T-helper 1 cell treated with Interleukin-12 subunit alpha and Interleukin-12 subunit beta and Interleukin-4 antibody, amounts not matched to agents 30 μg/mL and 1 μg/mL, for 36 hours (primary cell): ENCODE data around the gene PEA15.

ENCODE experiments used
- H3K27ac Mint-ChIP-seq: one replicate; pipeline ENCODE4 v1.8.0; 2021; ENCODE audit warnings: mild to moderate bottlenecking, mixed read lengths
- H3K27me3 Mint-ChIP-seq: one replicate; pipeline ENCODE4 v1.8.0; 2021; ENCODE audit warnings: low read depth, mixed read lengths
- H3K36me3 Mint-ChIP-seq: one replicate; pipeline ENCODE4 v1.8.0; 2021; ENCODE audit warnings: low read depth, mixed read lengths
- H3K4me1 Mint-ChIP-seq: one replicate; pipeline ENCODE4 v1.8.0; 2021; ENCODE audit warnings: low read depth, mixed read lengths
- H3K4me3 Mint-ChIP-seq: one replicate; pipeline ENCODE4 v1.8.0; 2021; ENCODE audit warnings: mild to moderate bottlenecking, moderate library complexity, mixed read lengths
- H3K9me3 Mint-ChIP-seq: one replicate; pipeline ENCODE4 v1.8.0; 2021; ENCODE audit warnings: mixed read lengths

The PEA15 gene

GRCh38 chr1:160205242-160206035, at the start of gene PEA15:
PEA15 (plus strand) TSS chr1:160205384; CDS start chr1:160211545, 6,161 bp downstream.
- Mint-ChIP-seq H3K9me3 (no peaks in the 10 kb centered on the region), H3K4me3 (peak within 1 kb of the TSS; percentile 92), H3K4me1 (peaks cover 46% of the 10 kb centered on the region), H3K27me3 (no peaks in the 10 kb centered on the region), H3K36me3 (peaks cover 18% of the 10 kb centered on the region), H3K27ac (peak within 1 kb of the TSS; percentile 87)

GRCh38 chr1:160156361-160156760, 48.8 kb upstream of the PEA15 start:
- Mint-ChIP-seq H3K27me3 (peaks cover 29% of the 10 kb centered on the region), H3K36me3 (no peaks in the 10 kb centered on the region), H3K27ac (no peak overlapping the region), H3K4me3 (no peak overlapping the region), H3K9me3 (no peaks in the 10 kb centered on the region), H3K4me1 (no peaks in the 10 kb centered on the region)

GRCh38 chr1:160157174-160157573, 48.0 kb upstream of the PEA15 start:
- H3K4me3 Mint-ChIP-seq = no peak overlapping the region

GRCh38 chr1:160158031-160158430, 47.2 kb upstream of the PEA15 start:
- Mint-ChIP-seq H3K9me3 (no peaks in the 10 kb centered on the region), H3K4me3 (no peak overlapping the region), H3K4me1 (no peaks in the 10 kb centered on the region), H3K36me3 (no peaks in the 10 kb centered on the region), H3K27me3 (peaks cover 35% of the 10 kb centered on the region), H3K27ac (no peak overlapping the region)

More at GRCh38 chr1:160157174-160157573, 48.0 kb upstream of the PEA15 start:
- Mint-ChIP-seq H3K27ac (no peak overlapping the region), H3K27me3 (peaks cover 35% of the 10 kb centered on the region), H3K9me3 (no peaks in the 10 kb centered on the region), H3K36me3 (no peaks in the 10 kb centered on the region), H3K4me1 (no peaks in the 10 kb centered on the region)

GRCh38 chr1:160158534-160158933, 46.6 kb upstream of the PEA15 start:
- H3K4me1 Mint-ChIP-seq = no peaks in the 10 kb centered on the region

GRCh38 chr1:160159846-160160245, 45.3 kb upstream of the PEA15 start:
- Mint-ChIP-seq H3K36me3 (no peaks in the 10 kb centered on the region), H3K9me3 (no peaks in the 10 kb centered on the region), H3K4me3 (no peak overlapping the region), H3K27ac (no peak overlapping the region), H3K4me1 (no peaks in the 10 kb centered on the region), H3K27me3 (peaks cover 44% of the 10 kb centered on the region)

More at GRCh38 chr1:160158534-160158933, 46.6 kb upstream of the PEA15 start:
- peaks cover 35% of the 10 kb centered on the region for H3K27me3 Mint-ChIP-seq
- no peaks in the 10 kb centered on the region for H3K9me3 Mint-ChIP-seq
- H3K36me3 Mint-ChIP-seq = no peaks in the 10 kb centered on the region
- no peak overlapping the region for H3K27ac Mint-ChIP-seq
- H3K4me3 Mint-ChIP-seq = no peak overlapping the region

GRCh38 chr1:160161965-160162705, 43.0 kb upstream of the PEA15 start:
- Mint-ChIP-seq H3K27ac (no peak overlapping the region), H3K36me3 (no peaks in the 10 kb centered on the region), H3K27me3 (peaks cover 48% of the 10 kb centered on the region), H3K4me1 (no peaks in the 10 kb centered on the region), H3K9me3 (no peaks in the 10 kb centered on the region), H3K4me3 (no peak overlapping the region)

GRCh38 chr1:160162931-160163330, 42.3 kb upstream of the PEA15 start:
- Mint-ChIP-seq H3K9me3 (no peaks in the 10 kb centered on the region), H3K4me1 (no peaks in the 10 kb centered on the region), H3K27me3 (peaks cover 44% of the 10 kb centered on the region), H3K27ac (no peak overlapping the region), H3K36me3 (no peaks in the 10 kb centered on the region), H3K4me3 (no peak overlapping the region)

- Mint-ChIP-seq H3K4me3 (no peak overlapping the region), H3K27me3 (peaks cover 43% of the 10 kb centered on the region), H3K4me1 (no peaks in the 10 kb centered on the region), H3K36me3 (no peaks in the 10 kb centered on the region), H3K9me3 (no peaks in the 10 kb centered on the region), H3K27ac (no peak overlapping the region)
Observed at GRCh38 chr1:160163615-160164014, 41.6 kb upstream of the PEA15 start.

GRCh38 chr1:160164121-160164520, 41.1 kb upstream of the PEA15 start:
- Mint-ChIP-seq H3K27ac (no peak overlapping the region), H3K4me3 (no peak overlapping the region), H3K4me1 (no peaks in the 10 kb centered on the region), H3K36me3 (no peaks in the 10 kb centered on the region), H3K9me3 (no peaks in the 10 kb centered on the region), H3K27me3 (peaks cover 44% of the 10 kb centered on the region)

- H3K27ac Mint-ChIP-seq = no peak overlapping the region
- H3K9me3 Mint-ChIP-seq = no peaks in the 10 kb centered on the region
- peaks cover 7% of the 10 kb centered on the region for H3K4me1 Mint-ChIP-seq
- no peaks in the 10 kb centered on the region for H3K36me3 Mint-ChIP-seq
- H3K27me3 Mint-ChIP-seq = peaks cover 47% of the 10 kb centered on the region
- H3K4me3 Mint-ChIP-seq = no peak overlapping the region
Observed at GRCh38 chr1:160166166-160166868, 38.9 kb upstream of the PEA15 start.

GRCh38 chr1:160167056-160167455, 38.1 kb upstream of the PEA15 start:
- H3K9me3 Mint-ChIP-seq = no peaks in the 10 kb centered on the region
- peaks cover 43% of the 10 kb centered on the region for H3K27me3 Mint-ChIP-seq
- no peak overlapping the region for H3K4me3 Mint-ChIP-seq
- H3K27ac Mint-ChIP-seq = no peak overlapping the region
- H3K36me3 Mint-ChIP-seq = no peaks in the 10 kb centered on the region
- H3K4me1 Mint-ChIP-seq = peaks cover 7% of the 10 kb centered on the region

GRCh38 chr1:160167580-160167979, 37.6 kb upstream of the PEA15 start:
- Mint-ChIP-seq H3K4me1 (peaks cover 7% of the 10 kb centered on the region), H3K27me3 (peaks cover 47% of the 10 kb centered on the region), H3K27ac (no peak overlapping the region), H3K36me3 (no peaks in the 10 kb centered on the region), H3K9me3 (no peaks in the 10 kb centered on the region), H3K4me3 (no peak overlapping the region)

- Mint-ChIP-seq H3K27ac (no peak overlapping the region), H3K4me1 (peaks cover 7% of the 10 kb centered on the region), H3K4me3 (no peak overlapping the region), H3K36me3 (no peaks in the 10 kb centered on the region), H3K27me3 (peaks cover 51% of the 10 kb centered on the region), H3K9me3 (no peaks in the 10 kb centered on the region)
Observed at GRCh38 chr1:160168016-160168415, 37.2 kb upstream of the PEA15 start.
